H9 (cell line): Measurements from ENCODE around the gene SF1. TPM values are rescaled to one million over a fixed set of nuclear protein-coding genes. Genes with fewer than 3 reads are reported as not detected.

ENCODE experiments used
- DNase-seq: peaks from one replicate; pipeline ENCODE4 v3.0.0-alpha.2; 2017
- H2AFZ ChIP-seq: one replicate; pipeline ENCODE4 v1.6.1; 2013; ENCODE audit warnings: mild to moderate bottlenecking, low read length, control low read depth, moderate library complexity
- H2AK5ac ChIP-seq: 2 replicates; pipeline ENCODE4 v1.6.1; 2013; ENCODE audit warnings: low read length, control low read depth, mixed read lengths; ENCODE audit not compliant: insufficient read length
- H2BK120ac ChIP-seq: one replicate; pipeline ENCODE4 v1.6.1; 2013; ENCODE audit warnings: low read depth, mild to moderate bottlenecking, low read length, control low read depth, inconsistent platforms; ENCODE audit not compliant: poor library complexity, severe bottlenecking
- H2BK12ac ChIP-seq: 2 replicates; pipeline ENCODE4 v1.6.1; 2013; ENCODE audit warnings: low read length, control low read depth, mixed read lengths, low read depth; ENCODE audit not compliant: insufficient read length
- H2BK15ac ChIP-seq: 2 replicates; pipeline ENCODE4 v1.6.1; 2013; ENCODE audit warnings: low read depth, low read length, control low read depth
- H2BK20ac ChIP-seq: one replicate; pipeline ENCODE4 v1.6.1; 2013; ENCODE audit warnings: low read depth, mild to moderate bottlenecking, low read length, control low read depth, inconsistent platforms; ENCODE audit not compliant: poor library complexity, severe bottlenecking
- H2BK5ac ChIP-seq: 2 replicates; pipeline ENCODE4 v1.6.1; 2013; ENCODE audit warnings: low read length, control low read depth, mixed read lengths; ENCODE audit not compliant: insufficient read length
- H3K14ac ChIP-seq: 2 replicates; pipeline ENCODE4 v1.6.1; 2013; ENCODE audit warnings: low read length, control low read depth; ENCODE audit not compliant: insufficient read depth
- H3K18ac ChIP-seq: 2 replicates; pipeline ENCODE4 v1.6.1; 2013; ENCODE audit warnings: low read depth, mild to moderate bottlenecking, mixed read lengths, low read length, control low read depth; ENCODE audit not compliant: insufficient read length
- H3K23ac ChIP-seq: 2 replicates; pipeline ENCODE4 v1.6.1; 2013; ENCODE audit warnings: low read length, control low read depth, mixed read lengths, low read depth; ENCODE audit not compliant: insufficient read length
- H3K23me2 ChIP-seq: 2 replicates; pipeline ENCODE4 v1.6.1; 2013; ENCODE audit warnings: low read depth, mild to moderate bottlenecking, mixed read lengths, low read length, control low read depth; ENCODE audit not compliant: insufficient read length, poor library complexity, severe bottlenecking
- H3K27ac ChIP-seq: 2 replicates; pipeline ENCODE4 v1.5.1; 2013; ENCODE audit warnings: low read length, control low read depth, mixed read lengths, low read depth; ENCODE audit not compliant: insufficient read length
- H3K27me3 ChIP-seq: 2 replicates; pipeline ENCODE4 v1.6.1; 2013; ENCODE audit warnings: low read length, control low read depth, inconsistent platforms; ENCODE audit not compliant: insufficient read depth
- H3K4ac ChIP-seq: 2 replicates; pipeline ENCODE4 v1.6.1; 2013; ENCODE audit warnings: low read depth, mild to moderate bottlenecking, control low read depth, inconsistent platforms, low read length, moderate library complexity
- H3K4me1 ChIP-seq: 2 replicates; pipeline ENCODE4 v1.6.1; 2013; ENCODE audit warnings: low read length, control low read depth, inconsistent platforms; ENCODE audit not compliant: insufficient read depth
- H3K4me2 ChIP-seq: 2 replicates; pipeline ENCODE4 v1.6.1; 2013; ENCODE audit warnings: low read length, control low read depth, mixed read lengths; ENCODE audit not compliant: insufficient read length, insufficient read depth
- H3K56ac ChIP-seq: 2 replicates; pipeline ENCODE4 v1.6.1; 2013; ENCODE audit warnings: low read depth, mild to moderate bottlenecking, mixed read lengths, low read length, control low read depth; ENCODE audit not compliant: insufficient read length
- H3K79me1 ChIP-seq: 2 replicates; pipeline ENCODE4 v1.6.1; 2013; ENCODE audit warnings: low read depth, mild to moderate bottlenecking, moderate library complexity, low read length, control low read depth, inconsistent platforms; ENCODE audit not compliant: insufficient read depth, poor library complexity, severe bottlenecking
- H3K79me2 ChIP-seq: 2 replicates; pipeline ENCODE4 v1.6.1; 2013; ENCODE audit warnings: low read length, control low read depth, inconsistent platforms; ENCODE audit not compliant: insufficient read depth
- H3K9ac ChIP-seq: 2 replicates; pipeline ENCODE4 v1.6.1; 2013; ENCODE audit warnings: low read length, control low read depth, mixed read lengths; ENCODE audit not compliant: insufficient read length; ENCODE audit errors: extremely low read depth
- H3K9me3 ChIP-seq: one replicate; pipeline ENCODE4 v1.6.1; 2013; ENCODE audit warnings: low read depth, low read length, inconsistent platforms; ENCODE audit not compliant: control insufficient read depth
- H3T11ph ChIP-seq: one replicate; pipeline ENCODE4 v1.6.1; 2013; ENCODE audit warnings: mild to moderate bottlenecking, low read length, control low read depth, inconsistent platforms
- H4K20me1 ChIP-seq: one replicate; pipeline ENCODE4 v1.6.1; 2013; ENCODE audit not compliant: control insufficient read depth, insufficient read length, insufficient read depth
- H4K5ac ChIP-seq: 2 replicates; pipeline ENCODE4 v1.6.1; 2013; ENCODE audit warnings: low read depth, mild to moderate bottlenecking, mixed read lengths, low read length, control low read depth; ENCODE audit not compliant: insufficient read length
- H4K8ac ChIP-seq: replicated peaks from 2 replicates; pipeline ENCODE4 v1.6.1; 2013; ENCODE audit warnings: low read length, control low read depth, mixed read lengths, low read depth; ENCODE audit not compliant: insufficient read length
- H4K91ac ChIP-seq: 2 replicates; pipeline ENCODE4 v1.6.1; 2013; ENCODE audit warnings: low read depth, mild to moderate bottlenecking, moderate library complexity, mixed read lengths, low read length, control low read depth; ENCODE audit not compliant: insufficient read length
- H3K27ac Mint-ChIP-seq, 3 experiments: 2 replicates in 2 of 3; 3 replicates in 1 of 3; pipeline ENCODE4 v1.8.0; 2020 to 2021; ENCODE audit warnings: mixed read lengths in 3 of 3, mild to moderate bottlenecking in 1 of 3, moderate library complexity in 1 of 3
- H3K27me3 Mint-ChIP-seq: 2 replicates; pipeline ENCODE4 v1.8.0; 2021; ENCODE audit warnings: low read depth, mild to moderate bottlenecking, moderate library complexity, mixed read lengths
- H3K36me3 Mint-ChIP-seq, 3 experiments: 2 replicates in 2 of 3; 3 replicates in 1 of 3; pipeline ENCODE4 v1.8.0; 2020 to 2021; ENCODE audit warnings: low read depth in 3 of 3, mixed read lengths in 3 of 3; ENCODE audit not compliant: insufficient read depth in 1 of 3
- H3K4me1 Mint-ChIP-seq, 2 experiments: 2 replicates each; pipeline ENCODE4 v1.8.0; 2020; ENCODE audit warnings: mixed read lengths in 2 of 2
- H3K4me3 Mint-ChIP-seq, 2 experiments: 2 replicates in 1 of 2; 3 replicates in 1 of 2; pipeline ENCODE4 v1.8.0; 2020 to 2021; ENCODE audit warnings: mild to moderate bottlenecking in 2 of 2, mixed read lengths in 2 of 2, moderate library complexity in 1 of 2
- H3K9me3 Mint-ChIP-seq, 2 experiments: 2 replicates in 1 of 2; 3 replicates in 1 of 2; pipeline ENCODE4 v1.8.0; 2020; ENCODE audit warnings: mild to moderate bottlenecking in 2 of 2, mixed read lengths in 2 of 2, moderate library complexity in 1 of 2
- CTCF ChIP-seq: fragments of 200-600 bp; sonication (generic); conservative IDR thresholded peaks from 3 replicates; pipeline ENCODE4 v1.8.0; 2021; ENCODE audit warnings: antibody characterized with exemption, mild to moderate bottlenecking
- WGBS: extraction: QIAGEN DNeasy Blood & Tissue Kit; methylation state at CpG from one replicate; pipeline ENCODE4 v1.1.7; 2013; ENCODE audit warnings: missing lambda C conversion rate, low lambda C conversion rate, mixed read lengths; ENCODE audit not compliant: insufficient read length; ENCODE audit errors: extremely low coverage; 5-methylcytosine and 5-hydroxymethylcytosine counted together
- total RNA-seq: library from RNA; stranded (reverse); gene quantifications from 2 replicates; pipeline ENCODE4 v1.2.1, GENCODE V29; 2021

SF1 gene
- total RNA-seq, 1 experiment from 2014 or later = 528 TPM

- Histone ChIP-seq H2BK5ac (no peak overlapping the region), H3K9ac (no peak overlapping the region), H3K14ac (no peak overlapping the region), H2BK15ac (no peak overlapping the region), H3K27me3 (no peaks in the 10 kb centered on the region), H3T11ph (no peak overlapping the region), H2AK5ac (no peak overlapping the region), H2BK20ac (no peak overlapping the region), H3K79me1 (no peaks in the 10 kb centered on the region), H3K4me1 (peaks cover 4% of the 10 kb centered on the region; the same call in 1 of the 2 replicates), H3K4ac (no peak overlapping the region), H2BK120ac (no peak overlapping the region), H3K4me2 (no peak overlapping the region), H3K27ac (no peak overlapping the region), H3K23me2 (no peaks in the 10 kb centered on the region), H3K18ac (no peak overlapping the region), H3K79me2 (no peaks in the 10 kb centered on the region), H4K8ac (no peak overlapping the region), H2AFZ (no peak overlapping the region), H3K56ac (no peak overlapping the region), H2BK12ac (no peak overlapping the region), H4K5ac (no peak overlapping the region), H4K20me1 (no peaks in the 10 kb centered on the region), H4K91ac (no peak overlapping the region), H3K23ac (no peak overlapping the region), H3K9me3 (no peaks in the 10 kb centered on the region)
- Mint-ChIP-seq H3K27me3 (no peaks in the 10 kb centered on the region; the same call in 1 of the 2 replicates), H3K9me3 (no peaks in the 10 kb centered on the region; a peak in 1 of 5 replicates), H3K4me1 (peaks cover 51 to 66% of the 10 kb centered on the region in 2 experiments), H3K4me3 (peak overlapping the region in 1 of 2 experiments; percentile 64; a peak in 2 of 5 replicates), H3K27ac (peak overlapping the region; percentile 68 to 97 (median 96); a peak in 4 of 7 replicates), H3K36me3 (peaks cover 2 to 22% (median 15%) of the 10 kb centered on the region in 3 experiments; a peak in 6 of 7 replicates)
- DNase-seq = peak; percentile 29
- no CpG with 5 or more reads among the region's 21 CpGs for WGBS
- no peak for TF ChIP-seq CTCF
Observed at GRCh38 chr11:64759131-64759721, 19.1 kb downstream of the SF1 start.
